PFSK-1 (cell line): Measurements from ENCODE around the gene PDE4B.

Experiments
- POLR2AphosphoS5 ChIP-seq: IDR thresholded peaks from 2 replicates; pipeline ENCODE4 v1.6.1; 2012; ENCODE audit warnings: low read depth, mild to moderate bottlenecking, control low read depth, low read length, moderate library complexity
- REST ChIP-seq, 2 experiments: IDR thresholded peaks; 2 replicates each; pipeline versions ENCODE4 v1.6.1 to v1.8.0; 2011 to 2012; ENCODE audit warnings: low read depth in 2 of 2, low read length in 2 of 2, control low read depth in 1 of 2, inconsistent platforms in 1 of 2, mild to moderate bottlenecking in 1 of 2, moderate library complexity in 1 of 2; ENCODE audit not compliant: insufficient read depth in 1 of 2
- SIN3A ChIP-seq: IDR thresholded peaks from 2 replicates; pipeline ENCODE4 v1.6.1; 2012; ENCODE audit warnings: mild to moderate bottlenecking, low read length, moderate library complexity, borderline replicate concordance; ENCODE audit not compliant: insufficient read depth
- TAF1 ChIP-seq: IDR thresholded peaks from 2 replicates; pipeline ENCODE4 v1.6.1; 2012; ENCODE audit warnings: low read length, control low read depth, borderline replicate concordance; ENCODE audit not compliant: insufficient read depth

GRCh38 chr1:66304128-66304527 is 511.4 kb downstream of the PDE4B start:
- TF ChIP-seq POLR2AphosphoS5 = no peak
- TF ChIP-seq TAF1 = no peak
- no peak for TF ChIP-seq REST (IDR thresholded peaks at IDR 0.05; ENCODE audit: insufficient read depth in 1 of 2, low read depth in 2 of 2, low read length in 2 of 2)
- TF ChIP-seq SIN3A = no peak
